ENCODE measurements around the gene PRKCE. TPM values are rescaled to one million over a fixed set of nuclear protein-coding genes. Genes with fewer than 3 reads are reported as not detected.

PRKCE gene
- total and polyA plus RNA-seq, 2 of the 8 experiments (the other 6 are each of a cell fraction or from before 2014, with no cell fraction given) = 0.54 to 2.1 TPM

DNA sequence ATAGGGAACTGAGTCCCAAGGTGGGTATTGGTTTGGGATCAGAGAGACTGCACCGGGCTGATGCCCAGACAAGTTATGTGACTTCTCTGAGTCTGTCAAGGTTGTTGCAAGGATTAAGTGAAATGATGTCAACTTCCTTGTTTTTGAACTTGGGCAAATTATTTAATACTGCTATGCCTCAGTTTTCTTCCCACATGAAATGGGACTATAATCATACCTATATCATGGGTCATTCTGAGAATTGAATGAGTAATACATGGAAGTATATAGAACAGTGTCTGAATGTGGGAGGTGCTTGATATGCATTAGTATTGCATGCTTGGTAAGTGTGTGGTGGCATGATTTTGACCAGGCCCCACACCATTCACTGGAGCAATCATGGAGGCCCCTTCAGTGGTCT lies 99.0 kb downstream of the PRKCE start (continued):
- TF ChIP-seq, protein P1, sequence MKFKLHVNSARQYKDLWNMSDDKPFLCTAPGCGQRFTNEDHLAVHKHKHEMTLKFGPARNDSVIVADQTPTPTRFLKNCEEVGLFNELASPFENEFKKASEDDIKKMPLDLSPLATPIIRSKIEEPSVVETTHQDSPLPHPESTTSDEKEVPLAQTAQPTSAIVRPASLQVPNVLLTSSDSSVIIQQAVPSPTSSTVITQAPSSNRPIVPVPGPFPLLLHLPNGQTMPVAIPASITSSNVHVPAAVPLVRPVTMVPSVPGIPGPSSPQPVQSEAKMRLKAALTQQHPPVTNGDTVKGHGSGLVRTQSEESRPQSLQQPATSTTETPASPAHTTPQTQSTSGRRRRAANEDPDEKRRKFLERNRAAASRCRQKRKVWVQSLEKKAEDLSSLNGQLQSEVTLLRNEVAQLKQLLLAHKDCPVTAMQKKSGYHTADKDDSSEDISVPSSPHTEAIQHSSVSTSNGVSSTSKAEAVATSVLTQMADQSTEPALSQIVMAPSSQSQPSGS (IDR thresholded peaks at IDR 0.05; ENCODE audit: low read length) = no peak
- TF ChIP-seq CBX8 (IDR thresholded peaks at IDR 0.05; ENCODE audit: borderline replicate concordance, low read depth, low read length) (no peak), BACH1 (IDR thresholded peaks at IDR 0.05; ENCODE audit: low read length) (no peak)
- TF ChIP-seq, protein P2, sequence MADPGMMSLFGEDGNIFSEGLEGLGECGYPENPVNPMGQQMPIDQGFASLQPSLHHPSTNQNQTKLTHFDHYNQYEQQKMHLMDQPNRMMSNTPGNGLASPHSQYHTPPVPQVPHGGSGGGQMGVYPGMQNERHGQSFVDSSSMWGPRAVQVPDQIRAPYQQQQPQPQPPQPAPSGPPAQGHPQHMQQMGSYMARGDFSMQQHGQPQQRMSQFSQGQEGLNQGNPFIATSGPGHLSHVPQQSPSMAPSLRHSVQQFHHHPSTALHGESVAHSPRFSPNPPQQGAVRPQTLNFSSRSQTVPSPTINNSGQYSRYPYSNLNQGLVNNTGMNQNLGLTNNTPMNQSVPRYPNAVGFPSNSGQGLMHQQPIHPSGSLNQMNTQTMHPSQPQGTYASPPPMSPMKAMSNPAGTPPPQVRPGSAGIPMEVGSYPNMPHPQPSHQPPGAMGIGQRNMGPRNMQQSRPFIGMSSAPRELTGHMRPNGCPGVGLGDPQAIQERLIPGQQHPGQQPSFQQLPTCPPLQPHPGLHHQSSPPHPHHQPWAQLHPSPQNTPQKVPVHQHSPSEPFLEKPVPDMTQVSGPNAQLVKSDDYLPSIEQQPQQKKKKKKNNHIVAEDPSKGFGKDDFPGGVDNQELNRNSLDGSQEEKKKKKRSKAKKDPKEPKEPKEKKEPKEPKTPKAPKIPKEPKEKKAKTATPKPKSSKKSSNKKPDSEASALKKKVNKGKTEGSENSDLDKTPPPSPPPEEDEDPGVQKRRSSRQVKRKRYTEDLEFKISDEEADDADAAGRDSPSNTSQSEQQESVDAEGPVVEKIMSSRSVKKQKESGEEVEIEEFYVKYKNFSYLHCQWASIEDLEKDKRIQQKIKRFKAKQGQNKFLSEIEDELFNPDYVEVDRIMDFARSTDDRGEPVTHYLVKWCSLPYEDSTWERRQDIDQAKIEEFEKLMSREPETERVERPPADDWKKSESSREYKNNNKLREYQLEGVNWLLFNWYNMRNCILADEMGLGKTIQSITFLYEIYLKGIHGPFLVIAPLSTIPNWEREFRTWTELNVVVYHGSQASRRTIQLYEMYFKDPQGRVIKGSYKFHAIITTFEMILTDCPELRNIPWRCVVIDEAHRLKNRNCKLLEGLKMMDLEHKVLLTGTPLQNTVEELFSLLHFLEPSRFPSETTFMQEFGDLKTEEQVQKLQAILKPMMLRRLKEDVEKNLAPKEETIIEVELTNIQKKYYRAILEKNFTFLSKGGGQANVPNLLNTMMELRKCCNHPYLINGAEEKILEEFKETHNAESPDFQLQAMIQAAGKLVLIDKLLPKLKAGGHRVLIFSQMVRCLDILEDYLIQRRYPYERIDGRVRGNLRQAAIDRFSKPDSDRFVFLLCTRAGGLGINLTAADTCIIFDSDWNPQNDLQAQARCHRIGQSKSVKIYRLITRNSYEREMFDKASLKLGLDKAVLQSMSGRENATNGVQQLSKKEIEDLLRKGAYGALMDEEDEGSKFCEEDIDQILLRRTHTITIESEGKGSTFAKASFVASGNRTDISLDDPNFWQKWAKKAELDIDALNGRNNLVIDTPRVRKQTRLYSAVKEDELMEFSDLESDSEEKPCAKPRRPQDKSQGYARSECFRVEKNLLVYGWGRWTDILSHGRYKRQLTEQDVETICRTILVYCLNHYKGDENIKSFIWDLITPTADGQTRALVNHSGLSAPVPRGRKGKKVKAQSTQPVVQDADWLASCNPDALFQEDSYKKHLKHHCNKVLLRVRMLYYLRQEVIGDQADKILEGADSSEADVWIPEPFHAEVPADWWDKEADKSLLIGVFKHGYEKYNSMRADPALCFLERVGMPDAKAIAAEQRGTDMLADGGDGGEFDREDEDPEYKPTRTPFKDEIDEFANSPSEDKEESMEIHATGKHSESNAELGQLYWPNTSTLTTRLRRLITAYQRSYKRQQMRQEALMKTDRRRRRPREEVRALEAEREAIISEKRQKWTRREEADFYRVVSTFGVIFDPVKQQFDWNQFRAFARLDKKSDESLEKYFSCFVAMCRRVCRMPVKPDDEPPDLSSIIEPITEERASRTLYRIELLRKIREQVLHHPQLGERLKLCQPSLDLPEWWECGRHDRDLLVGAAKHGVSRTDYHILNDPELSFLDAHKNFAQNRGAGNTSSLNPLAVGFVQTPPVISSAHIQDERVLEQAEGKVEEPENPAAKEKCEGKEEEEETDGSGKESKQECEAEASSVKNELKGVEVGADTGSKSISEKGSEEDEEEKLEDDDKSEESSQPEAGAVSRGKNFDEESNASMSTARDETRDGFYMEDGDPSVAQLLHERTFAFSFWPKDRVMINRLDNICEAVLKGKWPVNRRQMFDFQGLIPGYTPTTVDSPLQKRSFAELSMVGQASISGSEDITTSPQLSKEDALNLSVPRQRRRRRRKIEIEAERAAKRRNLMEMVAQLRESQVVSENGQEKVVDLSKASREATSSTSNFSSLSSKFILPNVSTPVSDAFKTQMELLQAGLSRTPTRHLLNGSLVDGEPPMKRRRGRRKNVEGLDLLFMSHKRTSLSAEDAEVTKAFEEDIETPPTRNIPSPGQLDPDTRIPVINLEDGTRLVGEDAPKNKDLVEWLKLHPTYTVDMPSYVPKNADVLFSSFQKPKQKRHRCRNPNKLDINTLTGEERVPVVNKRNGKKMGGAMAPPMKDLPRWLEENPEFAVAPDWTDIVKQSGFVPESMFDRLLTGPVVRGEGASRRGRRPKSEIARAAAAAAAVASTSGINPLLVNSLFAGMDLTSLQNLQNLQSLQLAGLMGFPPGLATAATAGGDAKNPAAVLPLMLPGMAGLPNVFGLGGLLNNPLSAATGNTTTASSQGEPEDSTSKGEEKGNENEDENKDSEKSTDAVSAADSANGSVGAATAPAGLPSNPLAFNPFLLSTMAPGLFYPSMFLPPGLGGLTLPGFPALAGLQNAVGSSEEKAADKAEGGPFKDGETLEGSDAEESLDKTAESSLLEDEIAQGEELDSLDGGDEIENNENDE (IDR thresholded peaks at IDR 0.05; ENCODE audit: insufficient replicate concordance, low read length) = no peak
- TF ChIP-seq, protein P3, sequence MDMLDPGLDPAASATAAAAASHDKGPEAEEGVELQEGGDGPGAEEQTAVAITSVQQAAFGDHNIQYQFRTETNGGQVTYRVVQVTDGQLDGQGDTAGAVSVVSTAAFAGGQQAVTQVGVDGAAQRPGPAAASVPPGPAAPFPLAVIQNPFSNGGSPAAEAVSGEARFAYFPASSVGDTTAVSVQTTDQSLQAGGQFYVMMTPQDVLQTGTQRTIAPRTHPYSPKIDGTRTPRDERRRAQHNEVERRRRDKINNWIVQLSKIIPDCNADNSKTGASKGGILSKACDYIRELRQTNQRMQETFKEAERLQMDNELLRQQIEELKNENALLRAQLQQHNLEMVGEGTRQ (IDR thresholded peaks at IDR 0.05; ENCODE audit: low read length) = no peak
